ENCODE results near the gene AIG1.
"Not testable (repeated sequence)": the region's sequence is repeated elsewhere in the genome, so short reads cannot be mapped to it uniquely, and the experiment has no call there.

Gene AIG1

GRCh38 chr6:143034689-143035334, 25.9 kb upstream of the AIG1 start:
- Histone ChIP-seq H3K27ac (ENCODE audit: poor library complexity, severe bottlenecking) (no peak overlapping the region), H3K36me3 (ENCODE audit: low read depth) (no peaks in the 10 kb centered on the region), H3K4me3 (ENCODE audit: severe bottlenecking) (no peak overlapping the region), H3K9me3 (ENCODE audit: severe bottlenecking) (no peaks in the 10 kb centered on the region), H3K4me1 (ENCODE audit: insufficient read depth, poor library complexity, severe bottlenecking) (no peaks in the 10 kb centered on the region), H3K27me3 (ENCODE audit: insufficient read depth, poor library complexity, severe bottlenecking) (no peaks in the 10 kb centered on the region)
- no peak for DNase-seq (ENCODE audit: low spot score)
- ATAC-seq (ENCODE audit: low read depth): 0 out of 3 replicates have a peak, but pooled peaks have one; percentile 48
- TF ChIP-seq, protein P1, sequence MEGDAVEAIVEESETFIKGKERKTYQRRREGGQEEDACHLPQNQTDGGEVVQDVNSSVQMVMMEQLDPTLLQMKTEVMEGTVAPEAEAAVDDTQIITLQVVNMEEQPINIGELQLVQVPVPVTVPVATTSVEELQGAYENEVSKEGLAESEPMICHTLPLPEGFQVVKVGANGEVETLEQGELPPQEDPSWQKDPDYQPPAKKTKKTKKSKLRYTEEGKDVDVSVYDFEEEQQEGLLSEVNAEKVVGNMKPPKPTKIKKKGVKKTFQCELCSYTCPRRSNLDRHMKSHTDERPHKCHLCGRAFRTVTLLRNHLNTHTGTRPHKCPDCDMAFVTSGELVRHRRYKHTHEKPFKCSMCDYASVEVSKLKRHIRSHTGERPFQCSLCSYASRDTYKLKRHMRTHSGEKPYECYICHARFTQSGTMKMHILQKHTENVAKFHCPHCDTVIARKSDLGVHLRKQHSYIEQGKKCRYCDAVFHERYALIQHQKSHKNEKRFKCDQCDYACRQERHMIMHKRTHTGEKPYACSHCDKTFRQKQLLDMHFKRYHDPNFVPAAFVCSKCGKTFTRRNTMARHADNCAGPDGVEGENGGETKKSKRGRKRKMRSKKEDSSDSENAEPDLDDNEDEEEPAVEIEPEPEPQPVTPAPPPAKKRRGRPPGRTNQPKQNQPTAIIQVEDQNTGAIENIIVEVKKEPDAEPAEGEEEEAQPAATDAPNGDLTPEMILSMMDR (IDR thresholded peaks at IDR 0.05; ENCODE audit: poor library complexity, severe bottlenecking): no peak

- Histone ChIP-seq H3K27me3 (ENCODE audit: insufficient read depth, poor library complexity, severe bottlenecking) (no peaks in the 10 kb centered on the region), H3K4me1 (ENCODE audit: insufficient read depth, poor library complexity, severe bottlenecking) (no peaks in the 10 kb centered on the region), H3K27ac (ENCODE audit: poor library complexity, severe bottlenecking) (no peak overlapping the region), H3K4me3 (ENCODE audit: severe bottlenecking) (no peak overlapping the region), H3K36me3 (ENCODE audit: low read depth) (no peaks in the 10 kb centered on the region), H3K9me3 (ENCODE audit: severe bottlenecking) (no peaks in the 10 kb centered on the region)
- no peak for ATAC-seq (ENCODE audit: low read depth)
- no peak for DNase-seq (ENCODE audit: low spot score)
- TF ChIP-seq, protein P1 (IDR thresholded peaks at IDR 0.05; ENCODE audit: poor library complexity, severe bottlenecking): no peak
These were observed 23.2 kb upstream of the AIG1 start for GRCh38 chr6:143037470-143037869.

DNA sequence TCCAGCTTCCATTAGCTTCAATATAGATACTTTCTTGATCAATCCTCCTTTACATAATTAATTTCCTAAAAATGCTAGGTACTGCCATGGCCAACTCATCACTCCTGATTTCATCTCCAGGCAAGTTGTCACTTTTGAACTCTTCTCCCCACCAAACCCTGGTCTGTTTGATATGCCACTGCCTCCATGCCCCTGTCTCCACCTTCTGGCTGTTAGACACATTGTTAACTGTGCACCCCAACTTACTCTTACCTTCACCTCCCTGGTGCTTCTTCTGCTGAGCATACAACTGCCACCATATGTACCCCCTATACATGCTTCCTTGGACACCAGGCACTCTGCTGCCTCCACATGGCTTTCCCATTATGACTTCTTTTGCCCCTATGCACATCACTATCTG, 21.9 kb upstream of the AIG1 start:
- ATAC-seq (ENCODE audit: low read depth): no peak
- TF ChIP-seq, protein P1 (IDR thresholded peaks at IDR 0.05; ENCODE audit: poor library complexity, severe bottlenecking): no peak
- no peak overlapping the region for H3K4me3 ChIP-seq (ENCODE audit: severe bottlenecking)

GRCh38 chr6:143039548-143039947, 21.1 kb upstream of the AIG1 start:
- Histone ChIP-seq H3K27me3 (ENCODE audit: insufficient read depth, poor library complexity, severe bottlenecking) (no peaks in the 10 kb centered on the region), H3K4me1 (ENCODE audit: insufficient read depth, poor library complexity, severe bottlenecking) (no peaks in the 10 kb centered on the region), H3K4me3 (ENCODE audit: severe bottlenecking) (no peak overlapping the region), H3K9me3 (ENCODE audit: severe bottlenecking) (no peaks in the 10 kb centered on the region), H3K36me3 (ENCODE audit: low read depth) (no peaks in the 10 kb centered on the region), H3K27ac (ENCODE audit: poor library complexity, severe bottlenecking) (no peak overlapping the region)
- ATAC-seq (ENCODE audit: low read depth) (no peak), DNase-seq (ENCODE audit: low spot score) (no peak)
- TF ChIP-seq, protein P1 (IDR thresholded peaks at IDR 0.05; ENCODE audit: poor library complexity, severe bottlenecking): no peak

More for the DNA sequence above, 21.9 kb upstream of the AIG1 start:
- no peak overlapping the region for H3K27ac ChIP-seq (ENCODE audit: poor library complexity, severe bottlenecking)
- no peaks in the 10 kb centered on the region for H3K9me3 ChIP-seq (ENCODE audit: severe bottlenecking)
- no peaks in the 10 kb centered on the region for H3K4me1 ChIP-seq (ENCODE audit: insufficient read depth, poor library complexity, severe bottlenecking)
- no peak for DNase-seq (ENCODE audit: low spot score)
- H3K36me3 ChIP-seq (ENCODE audit: low read depth): no peaks in the 10 kb centered on the region
- no peaks in the 10 kb centered on the region for H3K27me3 ChIP-seq (ENCODE audit: insufficient read depth, poor library complexity, severe bottlenecking)

GRCh38 chr6:143040018-143040417, 20.7 kb upstream of the AIG1 start:
- Histone ChIP-seq H3K9me3 (ENCODE audit: severe bottlenecking) (no peaks in the 10 kb centered on the region), H3K27ac (ENCODE audit: poor library complexity, severe bottlenecking) (no peak overlapping the region), H3K4me1 (ENCODE audit: insufficient read depth, poor library complexity, severe bottlenecking) (no peaks in the 10 kb centered on the region), H3K36me3 (ENCODE audit: low read depth) (no peaks in the 10 kb centered on the region), H3K4me3 (ENCODE audit: severe bottlenecking) (no peak overlapping the region), H3K27me3 (ENCODE audit: insufficient read depth, poor library complexity, severe bottlenecking) (no peaks in the 10 kb centered on the region)
- TF ChIP-seq, protein P1 (IDR thresholded peaks at IDR 0.05; ENCODE audit: poor library complexity, severe bottlenecking): no peak
- no peak for DNase-seq (ENCODE audit: low spot score)
- no peak for ATAC-seq (ENCODE audit: low read depth)

DNA sequence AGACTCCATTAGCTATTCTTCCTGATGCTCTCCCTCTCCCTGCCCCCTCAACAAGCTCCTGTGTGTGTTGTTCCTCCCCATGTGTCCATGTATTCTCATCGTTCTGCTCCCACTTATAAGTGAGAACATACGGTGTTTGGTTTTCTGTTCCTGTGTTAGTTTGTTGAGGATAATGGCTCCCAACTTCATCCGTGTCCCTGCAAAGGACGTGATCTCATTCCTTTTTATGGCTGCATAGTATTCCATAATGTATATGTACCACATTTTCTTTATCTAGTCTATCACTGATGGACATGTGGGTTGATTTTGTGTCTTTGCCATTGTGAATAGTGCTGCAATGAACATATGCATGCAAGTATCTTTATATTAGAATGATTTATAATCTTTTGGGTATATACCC, 16.3 kb upstream of the AIG1 start:
- not testable (repeated sequence) for H3K9me3 ChIP-seq (ENCODE audit: severe bottlenecking); DNase-seq (ENCODE audit: low spot score); H3K27me3 ChIP-seq (ENCODE audit: insufficient read depth, poor library complexity, severe bottlenecking); H3K36me3 ChIP-seq (ENCODE audit: low read depth); ATAC-seq (ENCODE audit: low read depth); H3K4me1 ChIP-seq (ENCODE audit: insufficient read depth, poor library complexity, severe bottlenecking); H3K27ac ChIP-seq (ENCODE audit: poor library complexity, severe bottlenecking); H3K4me3 ChIP-seq (ENCODE audit: severe bottlenecking)

All from RWPE2 (cell line).